Left lung (tissue), 10 donors: ENCODE results near the gene IRF5. TPM values are rescaled to one million over a fixed set of nuclear protein-coding genes. Genes with fewer than 3 reads are reported as not detected.

Experiments used
- ATAC-seq: fragments of 200-7000 bp; cut with Tn5 transposase; one replicate; pipeline ENCODE4 v1.9.1; 2020; ENCODE audit warnings: moderate library complexity
- DNase-seq, 4 donors: peaks; one replicate each; pipeline ENCODE4 v3.0.0-alpha.2; 2013 to 2020
- H3K27ac ChIP-seq, 2 donors: fragments of 200-600 bp; sonication (generic) in 1 of 2; one replicate each; pipeline versions ENCODE4 v1.5.0 to v1.8.0; 2020 to 2021
- H3K27me3 ChIP-seq, 2 donors: fragments of 200-600 bp; sonication (generic) in 1 of 2; one replicate each; pipeline versions ENCODE4 v1.5.0 to v1.8.0; 2020 to 2021
- H3K36me3 ChIP-seq, 2 donors: fragments of 200-600 bp; sonication (generic) in 1 of 2; one replicate each; pipeline versions ENCODE4 v1.5.0 to v1.8.0; 2020 to 2021
- H3K4me1 ChIP-seq, 2 donors: fragments of 200-600 bp; one replicate each; pipeline ENCODE4 v1.8.0; 2021
- H3K4me3 ChIP-seq, 2 donors: fragments of 200-600 bp; sonication (generic) in 1 of 2; one replicate each; pipeline versions ENCODE4 v1.5.0 to v1.8.0; 2020 to 2021; ENCODE audit warnings: mild to moderate bottlenecking in 1 of 2
- H3K9me3 ChIP-seq, 2 donors: fragments of 200-600 bp; sonication (generic) in 1 of 2; one replicate each; pipeline versions ENCODE4 v1.5.0 to v1.8.0; 2020 to 2021
- intact Hi-C, 2 donors: fragments of 100-400 bp; cut with DNase I; formaldehyde crosslinking; loops; one replicate each; pipeline versions ENCODE4 v1.11.2 to v1.14.2; 2022
- polyA plus RNA-seq, 6 donors: library from polyadenylated mRNA; unstranded; fragments of 120-200 nt; gene quantifications; one replicate each; pipeline ENCODE4 v1.2.1, GENCODE V29; 2013; ENCODE audit not compliant: insufficient read length in 6 of 6
- total RNA-seq, 2 donors: library from RNA; stranded (reverse); fragmentation: NEBNext Ultra II Directional; extraction: Animal tissue kit (Norgen Biotek cat#: 25700); gene quantifications; one replicate each; pipeline ENCODE4 v1.2.1, GENCODE V29; 2021
- TF ChIP-seq, protein P1 (sequence below), 2 donors: fragments of 200-600 bp; sonication (generic) in 1 of 2; IDR thresholded peaks; one replicate each; pipeline versions ENCODE4 v1.5.0 to v1.8.0; 2021; ENCODE audit warnings: antibody characterized with exemption in 2 of 2
- donor health status: DM: no; HTN: yes; CAD: no.
- donor health status: DM: no; HTN: no; CAD: no.

IRF5 gene
- total and polyA plus RNA-seq, 8 donors: 1.7 to 35.5 (median 2.1) TPM

DNA sequence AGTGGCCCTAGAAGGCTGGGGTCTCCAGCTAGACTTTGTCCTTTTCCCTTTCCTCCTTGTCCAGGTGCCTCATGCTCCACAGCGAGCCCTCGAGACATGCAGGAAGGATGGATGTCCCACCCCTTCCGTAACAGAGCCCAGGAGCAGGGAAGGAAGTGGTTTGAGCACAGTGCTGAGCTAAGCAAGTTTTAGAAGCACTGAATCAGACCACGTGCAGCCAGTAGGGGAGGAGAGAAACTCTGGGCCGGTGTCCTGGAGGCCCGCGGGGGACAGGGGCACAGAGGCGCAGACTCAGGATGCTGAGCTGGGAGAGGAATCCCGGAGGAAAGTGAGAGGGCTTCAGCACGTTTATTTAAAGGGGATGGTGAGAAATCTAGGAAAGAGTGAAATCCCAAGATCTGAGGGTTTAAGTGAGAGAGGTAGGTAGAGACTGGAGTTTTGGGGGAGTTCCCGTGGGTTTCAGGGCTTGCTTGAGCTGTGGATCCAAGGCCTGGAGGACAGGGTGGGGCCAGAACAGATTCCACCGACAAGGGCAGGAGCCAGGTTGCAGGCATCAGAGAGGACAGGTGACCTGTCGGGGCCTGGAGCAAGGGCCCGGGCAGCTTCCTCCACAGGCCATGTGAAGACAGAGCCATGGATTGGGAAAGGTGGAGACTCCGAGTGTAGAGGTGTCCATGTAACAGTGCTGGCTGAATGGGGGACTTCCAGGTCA is 4.4 kb upstream of the IRF5 start:
- Histone ChIP-seq H3K27me3 (peaks cover 0 to 24% of the 10 kb centered on the region in 2 donors), H3K4me3 (no peak overlapping the region), H3K27ac (peak overlapping the region; percentile 19 to 35), H3K36me3 (no peaks in the 10 kb centered on the region), H3K9me3 (no peaks in the 10 kb centered on the region), H3K4me1 (peaks cover 0 to 45% of the 10 kb centered on the region in 2 donors)
- TF ChIP-seq, protein P1, sequence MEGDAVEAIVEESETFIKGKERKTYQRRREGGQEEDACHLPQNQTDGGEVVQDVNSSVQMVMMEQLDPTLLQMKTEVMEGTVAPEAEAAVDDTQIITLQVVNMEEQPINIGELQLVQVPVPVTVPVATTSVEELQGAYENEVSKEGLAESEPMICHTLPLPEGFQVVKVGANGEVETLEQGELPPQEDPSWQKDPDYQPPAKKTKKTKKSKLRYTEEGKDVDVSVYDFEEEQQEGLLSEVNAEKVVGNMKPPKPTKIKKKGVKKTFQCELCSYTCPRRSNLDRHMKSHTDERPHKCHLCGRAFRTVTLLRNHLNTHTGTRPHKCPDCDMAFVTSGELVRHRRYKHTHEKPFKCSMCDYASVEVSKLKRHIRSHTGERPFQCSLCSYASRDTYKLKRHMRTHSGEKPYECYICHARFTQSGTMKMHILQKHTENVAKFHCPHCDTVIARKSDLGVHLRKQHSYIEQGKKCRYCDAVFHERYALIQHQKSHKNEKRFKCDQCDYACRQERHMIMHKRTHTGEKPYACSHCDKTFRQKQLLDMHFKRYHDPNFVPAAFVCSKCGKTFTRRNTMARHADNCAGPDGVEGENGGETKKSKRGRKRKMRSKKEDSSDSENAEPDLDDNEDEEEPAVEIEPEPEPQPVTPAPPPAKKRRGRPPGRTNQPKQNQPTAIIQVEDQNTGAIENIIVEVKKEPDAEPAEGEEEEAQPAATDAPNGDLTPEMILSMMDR (IDR thresholded peaks at IDR 0.05): no peak
- ATAC-seq (peak; percentile 58), DNase-seq (peak in 1 of 4 donors; percentile 70)
- intact Hi-C loops: no loop called here

DNA sequence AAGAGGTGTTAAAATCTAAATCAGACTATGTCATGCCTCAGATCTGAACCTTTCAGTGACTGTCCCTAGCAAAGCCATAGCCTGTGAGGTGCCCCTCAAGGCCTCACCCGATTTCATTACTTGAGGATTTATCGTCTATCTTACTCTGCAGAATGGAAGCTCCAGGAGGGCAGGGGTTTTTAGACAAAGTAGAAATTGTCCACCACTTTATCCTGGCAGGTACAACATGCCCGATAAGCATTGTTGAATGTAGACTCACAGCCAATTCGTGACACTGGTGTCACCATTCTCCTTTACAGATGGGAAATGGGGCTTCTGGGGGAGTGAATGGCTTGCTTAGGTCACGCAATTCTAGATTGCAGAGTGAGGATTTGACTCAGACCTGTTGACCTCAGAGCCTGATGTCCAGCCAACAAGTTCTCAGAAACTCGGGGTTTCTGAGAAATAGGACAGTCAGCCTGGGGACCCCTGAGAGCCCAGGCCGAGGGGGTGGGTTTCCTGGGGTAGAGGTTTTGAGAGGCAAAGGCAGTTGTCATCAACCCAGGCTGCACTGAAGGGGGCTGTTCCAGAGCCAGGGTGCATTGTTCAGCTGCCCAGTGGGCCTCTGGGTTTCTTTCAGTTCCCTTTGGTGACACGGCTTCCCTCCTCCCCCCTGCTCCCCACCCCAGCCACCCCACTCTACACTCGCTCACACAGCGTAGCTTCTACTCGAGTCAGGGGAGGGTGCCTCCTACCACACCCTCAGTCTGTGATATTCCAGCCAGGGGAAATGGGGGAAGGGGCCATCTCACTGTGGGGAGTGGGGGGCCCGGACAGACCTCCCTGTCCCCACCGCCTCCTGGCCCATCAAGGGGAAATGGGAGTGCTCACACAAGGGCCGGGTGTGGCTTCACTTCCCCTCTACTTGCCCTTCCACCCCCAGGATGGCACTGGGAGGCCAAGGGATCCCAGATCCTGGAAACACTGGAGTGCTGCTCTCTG is 3.1 kb upstream of the IRF5 start:
- H3K4me1 ChIP-seq: peaks cover 0 to 57% of the 10 kb centered on the region in 2 donors
- intact Hi-C loops: no loop called here
- peak overlapping the region in 1 of 2 donors; percentile 47 for H3K27ac ChIP-seq
- no peak overlapping the region for H3K4me3 ChIP-seq
- DNase-seq (peak in 1 of 4 donors; percentile 62), ATAC-seq (peak; percentile 11)
- TF ChIP-seq, protein P1 (IDR thresholded peaks at IDR 0.05): no peak
- H3K27me3 ChIP-seq: peaks cover 3 to 38% of the 10 kb centered on the region in 2 donors
- no peaks in the 10 kb centered on the region for H3K9me3 ChIP-seq
- no peaks in the 10 kb centered on the region for H3K36me3 ChIP-seq

DNA sequence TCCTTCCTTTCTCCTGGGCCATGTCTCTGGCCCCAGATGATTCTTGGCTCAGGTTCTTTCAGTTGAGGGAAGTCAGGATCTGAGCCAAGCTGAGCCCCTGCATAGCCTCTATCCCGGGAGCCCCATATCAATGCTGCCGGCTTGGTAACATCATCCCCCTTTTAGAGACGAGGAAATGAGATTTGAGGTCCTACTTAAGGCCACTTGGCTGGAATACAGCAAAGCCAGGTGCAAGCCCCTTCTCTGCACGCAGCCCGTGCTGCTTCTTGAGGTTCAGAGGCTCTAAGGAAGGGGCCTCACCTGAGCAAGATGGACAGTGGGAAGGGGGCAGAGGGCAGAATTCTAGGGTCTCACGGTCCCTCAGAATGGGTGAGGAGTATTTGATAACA is 2.4 kb upstream of the IRF5 start:
- H3K27me3 ChIP-seq: peaks cover 7 to 44% of the 10 kb centered on the region in 2 donors
- H3K36me3 ChIP-seq: no peaks in the 10 kb centered on the region
- H3K4me3 ChIP-seq: no peak overlapping the region
- peak overlapping the region in 1 of 2 donors; percentile 47 for H3K27ac ChIP-seq
- peaks cover 0 to 64% of the 10 kb centered on the region in 2 donors for H3K4me1 ChIP-seq
- TF ChIP-seq, protein P1 (IDR thresholded peaks at IDR 0.05): no peak
- no peak for ATAC-seq
- H3K9me3 ChIP-seq: no peaks in the 10 kb centered on the region
- DNase-seq: no peak
- intact Hi-C loops: no loop called here

DNA sequence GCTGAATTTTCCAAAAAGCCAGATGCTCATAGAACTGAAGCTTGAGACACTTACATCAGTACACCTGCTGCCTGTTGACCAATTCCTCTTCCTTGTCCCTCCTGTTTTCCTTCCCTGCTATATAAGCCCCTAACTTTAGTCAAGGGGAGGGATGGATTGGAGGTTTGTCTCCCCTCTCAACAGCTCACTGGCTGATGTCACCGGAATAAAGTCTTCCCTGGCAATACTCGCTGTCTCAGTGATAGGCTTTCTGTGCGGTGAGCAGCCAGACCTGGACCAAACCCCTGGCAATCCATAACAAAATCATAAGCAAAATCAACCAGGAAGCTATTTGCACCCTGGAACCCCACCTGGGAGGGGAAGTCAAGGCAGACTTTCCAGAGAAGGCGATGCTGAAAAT is 929 bp upstream of the IRF5 start:
- Histone ChIP-seq H3K27me3 (peaks cover 7 to 53% of the 10 kb centered on the region in 2 donors), H3K4me3 (no peak overlapping the region), H3K36me3 (no peaks in the 10 kb centered on the region), H3K9me3 (no peaks in the 10 kb centered on the region), H3K4me1 (peaks cover 0 to 79% of the 10 kb centered on the region in 2 donors), H3K27ac (no peak overlapping the region)
- ATAC-seq: no peak
- DNase-seq: no peak
- TF ChIP-seq, protein P1 (IDR thresholded peaks at IDR 0.05): no peak
- intact Hi-C loops: no loop called here

DNA sequence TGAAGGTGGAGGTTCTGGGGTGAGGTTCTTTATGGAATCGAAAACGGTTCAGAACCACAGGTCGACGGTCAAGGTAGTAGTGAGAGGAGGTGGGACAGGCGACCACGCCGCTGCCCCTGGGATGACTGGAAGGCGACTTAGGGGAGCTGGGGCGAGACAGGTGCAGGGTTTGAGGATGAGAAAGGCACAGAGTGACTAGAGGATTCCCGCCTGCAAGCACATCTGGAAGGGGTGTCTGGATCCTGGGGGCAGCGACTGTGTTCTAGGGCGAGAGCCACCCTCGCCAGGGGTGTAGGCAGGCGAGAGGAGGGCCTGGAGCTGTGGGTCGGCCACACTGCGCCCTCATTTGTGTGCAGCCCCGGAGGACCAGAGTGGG is 468 bp upstream of the IRF5 start:
- peaks cover 7 to 53% of the 10 kb centered on the region in 2 donors for H3K27me3 ChIP-seq
- H3K4me1 ChIP-seq: peaks cover 0 to 78% of the 10 kb centered on the region in 2 donors
- ATAC-seq (no peak), DNase-seq (no peak)
- no peaks in the 10 kb centered on the region for H3K9me3 ChIP-seq
- TF ChIP-seq, protein P1 (IDR thresholded peaks at IDR 0.05): no peak
- peak overlapping the region in 1 of 2 donors; percentile 76 for H3K4me3 ChIP-seq
- intact Hi-C loops: no loop called here
- H3K27ac ChIP-seq: peak overlapping the region; percentile 76 to 89
- H3K36me3 ChIP-seq: no peaks in the 10 kb centered on the region
